ENCODE results near the gene POU6F2.

The POU6F2 gene

GRCh38 chr7:39137480-39137879 lies 159.8 kb downstream of the POU6F2 start:
- H3F3A ChIP-seq (ENCODE audit: insufficient read depth, low read length), result no peaks in the 10 kb centered on the region
- no peaks in the 10 kb centered on the region for H3K79me2 ChIP-seq (ENCODE audit: low read length)
- no peaks in the 10 kb centered on the region for H3K9me3 ChIP-seq (replicated peaks; ENCODE audit: insufficient read depth, low read length)
- TF ChIP-seq EZH2phosphoT487 (IDR thresholded peaks at IDR 0.05; ENCODE audit: low read length) (no peak), CTCF (IDR thresholded peaks at IDR 0.05; ENCODE audit: low read length) (no peak), EZH2 (optimal IDR thresholded peaks at IDR 0.05; ENCODE audit: low read depth, low read length) (no peak)
- no peaks in the 10 kb centered on the region for H3K9me2 ChIP-seq (replicated peaks; ENCODE audit: insufficient read depth, low read length)
- H3K27ac ChIP-seq (ENCODE audit: low read length), result no peak overlapping the region
- no peaks in the 10 kb centered on the region for H4K20me1 ChIP-seq (ENCODE audit: insufficient read depth, low read length)
- H3K27me3 ChIP-seq (replicated peaks; ENCODE audit: insufficient read depth, low read length), result no peaks in the 10 kb centered on the region
- no peak overlapping the region for H3K9ac ChIP-seq (ENCODE audit: low read length)
- no peak overlapping the region for H3K4me2 ChIP-seq (ENCODE audit: low read depth, low read length)
- H2AFZ ChIP-seq (ENCODE audit: low read length), result no peak overlapping the region
- H3K4me3 ChIP-seq (ENCODE audit: low read length), result no peak overlapping the region
- no peaks in the 10 kb centered on the region for H3K36me3 ChIP-seq (replicated peaks; ENCODE audit: insufficient read depth, low read length)
- no peaks in the 10 kb centered on the region for H3K4me1 ChIP-seq (ENCODE audit: low read length)
- no peak for DNase-seq

- Histone ChIP-seq H3K4me3 (ENCODE audit: low read length) (no peak overlapping the region), H3K4me1 (ENCODE audit: low read length) (no peaks in the 10 kb centered on the region), H3K36me3 (replicated peaks; ENCODE audit: insufficient read depth, low read length) (no peaks in the 10 kb centered on the region), H3K27me3 (replicated peaks; ENCODE audit: insufficient read depth, low read length) (no peaks in the 10 kb centered on the region), H3K9me2 (replicated peaks; ENCODE audit: insufficient read depth, low read length) (no peaks in the 10 kb centered on the region), H3K4me2 (ENCODE audit: low read depth, low read length) (no peak overlapping the region), H3K79me2 (ENCODE audit: low read length) (no peaks in the 10 kb centered on the region), H2AFZ (ENCODE audit: low read length) (no peak overlapping the region), H3K9me3 (replicated peaks; ENCODE audit: insufficient read depth, low read length) (no peaks in the 10 kb centered on the region), H4K20me1 (ENCODE audit: insufficient read depth, low read length) (no peaks in the 10 kb centered on the region), H3K27ac (ENCODE audit: low read length) (no peak overlapping the region), H3F3A (ENCODE audit: insufficient read depth, low read length) (no peaks in the 10 kb centered on the region), H3K9ac (ENCODE audit: low read length) (no peak overlapping the region)
- TF ChIP-seq EZH2 (optimal IDR thresholded peaks at IDR 0.05; ENCODE audit: low read depth, low read length) (no peak), EZH2phosphoT487 (IDR thresholded peaks at IDR 0.05; ENCODE audit: low read length) (no peak), CTCF (IDR thresholded peaks at IDR 0.05; ENCODE audit: low read length) (no peak)
- no peak for DNase-seq
These were observed 165.0 kb downstream of the POU6F2 start for GRCh38 chr7:39142750-39143149.

- no peak overlapping the region for H3K9ac ChIP-seq (ENCODE audit: low read length)
- H3K9me2 ChIP-seq (replicated peaks; ENCODE audit: insufficient read depth, low read length), result no peaks in the 10 kb centered on the region
- no peak overlapping the region for H3K4me2 ChIP-seq (ENCODE audit: low read depth, low read length)
- no peaks in the 10 kb centered on the region for H3K79me2 ChIP-seq (ENCODE audit: low read length)
- no peak for DNase-seq
- H4K20me1 ChIP-seq (ENCODE audit: insufficient read depth, low read length), result no peaks in the 10 kb centered on the region
- no peaks in the 10 kb centered on the region for H3F3A ChIP-seq (ENCODE audit: insufficient read depth, low read length)
- TF ChIP-seq CTCF (IDR thresholded peaks at IDR 0.05; ENCODE audit: low read length) (no peak), EZH2 (optimal IDR thresholded peaks at IDR 0.05; ENCODE audit: low read depth, low read length) (no peak), EZH2phosphoT487 (IDR thresholded peaks at IDR 0.05; ENCODE audit: low read length) (no peak)
- H2AFZ ChIP-seq (ENCODE audit: low read length), result no peak overlapping the region
- H3K4me3 ChIP-seq (ENCODE audit: low read length), result no peak overlapping the region
- no peaks in the 10 kb centered on the region for H3K36me3 ChIP-seq (replicated peaks; ENCODE audit: insufficient read depth, low read length)
- H3K27me3 ChIP-seq (replicated peaks; ENCODE audit: insufficient read depth, low read length), result no peaks in the 10 kb centered on the region
- H3K27ac ChIP-seq (ENCODE audit: low read length), result no peak overlapping the region
- no peaks in the 10 kb centered on the region for H3K4me1 ChIP-seq (ENCODE audit: low read length)
- H3K9me3 ChIP-seq (replicated peaks; ENCODE audit: insufficient read depth, low read length), result no peaks in the 10 kb centered on the region
These were observed 166.7 kb downstream of the POU6F2 start for GRCh38 chr7:39144420-39144819.
